HEK293 (cell line): ENCODE data around the gene PLOD2.

Experiments
- ATF2 ChIP-seq: fragments of 450-650 bp; formaldehyde crosslinking; IDR thresholded peaks from 2 replicates; pipeline ENCODE4 v1.5.1; 2016; ENCODE audit warnings: missing biosample characterization, missing genetic modification characterization, low read depth
- CTCF ChIP-seq: fragments of 450-650 bp; formaldehyde crosslinking; IDR thresholded peaks from 2 replicates; pipeline ENCODE4 v1.5.1; 2016; ENCODE audit warnings: missing biosample characterization, missing genetic modification characterization
- GLI2 ChIP-seq: fragments of 450-650 bp; formaldehyde crosslinking; IDR thresholded peaks from 2 replicates; pipeline ENCODE4; 2017; ENCODE audit warnings: missing biosample characterization, missing genetic modification characterization, low read depth, borderline replicate concordance
- PRDM10 ChIP-seq: fragments of 450-650 bp; formaldehyde crosslinking; IDR thresholded peaks from 2 replicates; pipeline ENCODE4 v1.5.1; 2016; ENCODE audit warnings: missing biosample characterization, missing genetic modification characterization
- SALL2 ChIP-seq: fragments of 450-650 bp; formaldehyde crosslinking; IDR thresholded peaks from 2 replicates; pipeline ENCODE4 v1.5.0; 2017; ENCODE audit warnings: missing biosample characterization, mild to moderate bottlenecking, missing genetic modification characterization, borderline replicate concordance
- ZBTB6 ChIP-seq: fragments of 450-650 bp; formaldehyde crosslinking; IDR thresholded peaks from 2 replicates; pipeline ENCODE4 v1.5.1; 2017; ENCODE audit warnings: missing biosample characterization, missing genetic modification characterization
- ZBTB8A ChIP-seq: fragments of 450-650 bp; formaldehyde crosslinking; IDR thresholded peaks from 2 replicates; pipeline ENCODE4 v1.5.1; 2016; ENCODE audit warnings: missing biosample characterization, missing genetic modification characterization
- ZFP69B ChIP-seq: fragments of 450-650 bp; formaldehyde crosslinking; IDR thresholded peaks from 2 replicates; pipeline ENCODE4 v1.5.1; 2016; ENCODE audit warnings: missing biosample characterization, missing genetic modification characterization
- ZNF114 ChIP-seq: fragments of 450-650 bp; formaldehyde crosslinking; IDR thresholded peaks from 2 replicates; pipeline ENCODE4 v1.5.0; 2017; ENCODE audit warnings: missing biosample characterization, missing genetic modification characterization
- ZNF274 ChIP-seq, 2 experiments: fragments of 200-500 bp in 1 of 2; fragments of 450-650 bp in 1 of 2; sonication (Bioruptor generic) in 1 of 2; formaldehyde crosslinking in 1 of 2; IDR thresholded peaks; 2 replicates each; pipeline versions ENCODE4 v1.5.1 to v1.6.1; 2014 to 2016; ENCODE audit warnings: borderline replicate concordance in 1 of 2, inconsistent platforms in 1 of 2, low read length in 1 of 2, missing biosample characterization in 1 of 2, missing genetic modification characterization in 1 of 2
- ZNF558 ChIP-seq: fragments of 450-650 bp; formaldehyde crosslinking; IDR thresholded peaks from 2 replicates; pipeline ENCODE4 v1.5.1; 2016; ENCODE audit warnings: missing biosample characterization, missing genetic modification characterization
- ZNF596 ChIP-seq: fragments of 450-650 bp; IDR thresholded peaks from 2 replicates; pipeline ENCODE4 v1.5.0; 2018; ENCODE audit warnings: missing biosample characterization, mild to moderate bottlenecking, missing genetic modification characterization, moderate library complexity
- ZNF747 ChIP-seq: fragments of 450-650 bp; formaldehyde crosslinking; IDR thresholded peaks from 2 replicates; pipeline ENCODE4 v1.5.1; 2016; ENCODE audit warnings: missing biosample characterization, missing genetic modification characterization

- TF ChIP-seq ZNF274 (IDR thresholded peaks at IDR 0.05; ENCODE audit: low read length) (no peak), ZNF274 (tag by site-specific recombination; IDR thresholded peaks at IDR 0.05; ENCODE audit: borderline replicate concordance) (no peak), ATF2 (no peak), CTCF (tag by site-specific recombination) (no peak), ZBTB6 (tag by site-specific recombination) (no peak), ZNF747 (tag by site-specific recombination) (no peak), ZNF114 (tag by site-specific recombination) (no peak), ZFP69B (tag by site-specific recombination) (no peak), ZNF558 (tag by site-specific recombination) (no peak), ZNF596 (tag by site-specific recombination) (no peak), PRDM10 (tag by site-specific recombination) (no peak), ZBTB8A (tag by site-specific recombination) (no peak), GLI2 (no peak), SALL2 (tag by site-specific recombination) (no peak)
Observed at GRCh38 chr3:146071632-146072031, 89.4 kb downstream of the PLOD2 start.
